ENCODE results near the gene TRIM69.
"Not testable (repeated sequence)": the region's sequence is repeated elsewhere in the genome, so short reads cannot be mapped to it uniquely, and the experiment has no call there.

Gene TRIM69

DNA sequence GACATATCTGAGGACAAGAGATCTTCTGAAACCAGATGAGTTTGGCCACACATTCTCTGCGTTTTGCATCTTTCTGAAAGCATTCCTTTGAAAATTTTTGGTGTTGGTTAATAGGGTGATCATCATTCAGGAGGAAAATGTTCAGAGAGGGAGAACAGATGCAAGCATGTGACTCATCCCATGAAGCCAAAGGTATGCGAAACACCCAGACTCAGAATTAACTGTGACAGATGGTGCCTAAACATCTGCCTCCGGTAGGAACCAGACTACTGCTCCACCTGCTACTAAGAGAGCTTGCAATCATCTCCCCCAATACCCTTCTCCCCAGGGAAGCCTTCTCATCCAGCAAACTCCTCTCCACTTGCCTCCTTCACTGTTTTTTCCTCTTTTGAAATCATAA is 46.2 kb downstream of the TRIM69 start:
- no peaks in the 10 kb centered on the region for H4K20me1 ChIP-seq (ENCODE audit: insufficient read depth, low read length)
- no peak overlapping the region for H3K9ac ChIP-seq (ENCODE audit: low read length)
- H3K79me2 ChIP-seq (ENCODE audit: insufficient read depth, low read length), result no peaks in the 10 kb centered on the region
- H3K9me2 ChIP-seq (ENCODE audit: low read depth, low read length), result no peaks in the 10 kb centered on the region
- H3K27me3 ChIP-seq (ENCODE audit: insufficient read depth, low read length), result no peaks in the 10 kb centered on the region
- H3F3A ChIP-seq (ENCODE audit: insufficient read depth, low read length), result no peaks in the 10 kb centered on the region
- no peak overlapping the region for H3K27ac ChIP-seq (ENCODE audit: low read depth, low read length, poor library complexity, severe bottlenecking)
- TF ChIP-seq, protein P1, sequence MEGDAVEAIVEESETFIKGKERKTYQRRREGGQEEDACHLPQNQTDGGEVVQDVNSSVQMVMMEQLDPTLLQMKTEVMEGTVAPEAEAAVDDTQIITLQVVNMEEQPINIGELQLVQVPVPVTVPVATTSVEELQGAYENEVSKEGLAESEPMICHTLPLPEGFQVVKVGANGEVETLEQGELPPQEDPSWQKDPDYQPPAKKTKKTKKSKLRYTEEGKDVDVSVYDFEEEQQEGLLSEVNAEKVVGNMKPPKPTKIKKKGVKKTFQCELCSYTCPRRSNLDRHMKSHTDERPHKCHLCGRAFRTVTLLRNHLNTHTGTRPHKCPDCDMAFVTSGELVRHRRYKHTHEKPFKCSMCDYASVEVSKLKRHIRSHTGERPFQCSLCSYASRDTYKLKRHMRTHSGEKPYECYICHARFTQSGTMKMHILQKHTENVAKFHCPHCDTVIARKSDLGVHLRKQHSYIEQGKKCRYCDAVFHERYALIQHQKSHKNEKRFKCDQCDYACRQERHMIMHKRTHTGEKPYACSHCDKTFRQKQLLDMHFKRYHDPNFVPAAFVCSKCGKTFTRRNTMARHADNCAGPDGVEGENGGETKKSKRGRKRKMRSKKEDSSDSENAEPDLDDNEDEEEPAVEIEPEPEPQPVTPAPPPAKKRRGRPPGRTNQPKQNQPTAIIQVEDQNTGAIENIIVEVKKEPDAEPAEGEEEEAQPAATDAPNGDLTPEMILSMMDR (IDR thresholded peaks at IDR 0.05; ENCODE audit: low read length), result no peak
- TF ChIP-seq EZH2 (IDR thresholded peaks at IDR 0.05; ENCODE audit: borderline replicate concordance, low read length), result no peak
- no peak overlapping the region for H2AFZ ChIP-seq (ENCODE audit: low read length)
- peaks cover 8% of the 10 kb centered on the region for H3K4me1 ChIP-seq (ENCODE audit: insufficient read depth, low read length, severe bottlenecking)
- no peaks in the 10 kb centered on the region for H3K9me3 ChIP-seq (ENCODE audit: low read length)
- no peaks in the 10 kb centered on the region for H3K36me3 ChIP-seq (ENCODE audit: insufficient read depth, low read length)
- H3K4me3 ChIP-seq (ENCODE audit: low read depth, low read length, poor library complexity, severe bottlenecking), result no peak overlapping the region
- H3K4me2 ChIP-seq (ENCODE audit: low read length), result no peak overlapping the region

DNA sequence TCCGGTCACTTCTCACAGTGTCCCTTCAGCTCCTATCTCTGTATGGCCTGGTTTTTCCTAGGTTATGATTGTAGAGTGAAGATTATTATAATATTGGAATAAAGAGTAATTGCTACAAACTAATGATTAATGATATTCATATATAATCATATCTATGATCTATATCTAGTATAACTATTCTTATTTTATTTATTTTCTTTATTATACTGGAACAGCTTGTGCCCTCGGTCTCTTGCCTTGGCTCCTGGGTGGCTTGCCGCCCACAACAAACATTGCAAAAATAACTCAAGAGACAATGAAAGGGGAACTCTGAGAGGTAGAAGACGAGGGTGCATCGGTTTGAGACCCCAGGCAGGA is 48.6 kb downstream of the TRIM69 start:
- not testable (repeated sequence) for H3K9ac ChIP-seq (ENCODE audit: low read length)
- Histone ChIP-seq H3K4me3 (ENCODE audit: low read depth, low read length, poor library complexity, severe bottlenecking) (peak overlapping the region; percentile 84), H3K4me2 (ENCODE audit: low read length) (0 out of 2 replicates have a peak overlapping the region, but pooled peaks have one; percentile 79)

DNA sequence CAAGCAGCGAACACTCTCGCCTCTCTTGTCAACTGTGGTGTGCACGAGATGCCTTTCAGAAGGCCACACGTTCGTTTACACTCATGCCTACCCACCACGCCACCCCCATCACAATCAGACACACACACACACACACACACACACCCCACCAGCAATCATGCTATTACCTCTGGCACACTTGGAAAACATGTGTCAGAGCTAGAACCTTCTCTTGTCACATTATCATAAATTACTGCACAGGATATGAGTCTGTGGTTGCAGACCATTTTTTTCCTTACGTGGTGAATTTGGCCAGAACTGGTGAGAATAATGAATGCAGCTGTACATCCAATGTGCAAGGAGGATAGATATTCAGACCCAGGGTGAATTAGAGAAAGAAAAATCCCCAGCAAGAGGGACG is 52.4 kb downstream of the TRIM69 start:
- no peaks in the 10 kb centered on the region for H3K9me2 ChIP-seq (ENCODE audit: low read depth, low read length)
- H3K9ac ChIP-seq (ENCODE audit: low read length), result no peak overlapping the region
- H3K4me2 ChIP-seq (ENCODE audit: low read length), result no peak overlapping the region
- no peak for TF ChIP-seq EZH2 (IDR thresholded peaks at IDR 0.05; ENCODE audit: borderline replicate concordance, low read length)
- TF ChIP-seq, protein P1 (IDR thresholded peaks at IDR 0.05; ENCODE audit: low read length), result no peak
- no peaks in the 10 kb centered on the region for H3F3A ChIP-seq (ENCODE audit: insufficient read depth, low read length)
- H3K9me3 ChIP-seq (ENCODE audit: low read length), result no peaks in the 10 kb centered on the region
- H3K4me3 ChIP-seq (ENCODE audit: low read depth, low read length, poor library complexity, severe bottlenecking), result no peak overlapping the region
- peaks cover 7% of the 10 kb centered on the region for H3K4me1 ChIP-seq (ENCODE audit: insufficient read depth, low read length, severe bottlenecking)
- no peak overlapping the region for H3K27ac ChIP-seq (ENCODE audit: low read depth, low read length, poor library complexity, severe bottlenecking)
- H4K20me1 ChIP-seq (ENCODE audit: insufficient read depth, low read length), result no peaks in the 10 kb centered on the region
- H2AFZ ChIP-seq (ENCODE audit: low read length), result no peak overlapping the region
- H3K36me3 ChIP-seq (ENCODE audit: insufficient read depth, low read length), result no peaks in the 10 kb centered on the region
- H3K27me3 ChIP-seq (ENCODE audit: insufficient read depth, low read length), result no peaks in the 10 kb centered on the region; the same call in 1 of the 2 replicates
- H3K79me2 ChIP-seq (ENCODE audit: insufficient read depth, low read length), result no peaks in the 10 kb centered on the region

More for the DNA sequence above, 48.6 kb downstream of the TRIM69 start:
- H2AFZ ChIP-seq (ENCODE audit: low read length); H3K36me3 ChIP-seq (ENCODE audit: insufficient read depth, low read length); H3K79me2 ChIP-seq (ENCODE audit: insufficient read depth, low read length); H3F3A ChIP-seq (ENCODE audit: insufficient read depth, low read length); H3K4me1 ChIP-seq (ENCODE audit: insufficient read depth, low read length, severe bottlenecking); H3K27me3 ChIP-seq (ENCODE audit: insufficient read depth, low read length); H3K9me2 ChIP-seq (ENCODE audit: low read depth, low read length); H3K27ac ChIP-seq (ENCODE audit: low read depth, low read length, poor library complexity, severe bottlenecking); H3K9me3 ChIP-seq (ENCODE audit: low read length); H4K20me1 ChIP-seq (ENCODE audit: insufficient read depth, low read length): not testable (repeated sequence)

DNA sequence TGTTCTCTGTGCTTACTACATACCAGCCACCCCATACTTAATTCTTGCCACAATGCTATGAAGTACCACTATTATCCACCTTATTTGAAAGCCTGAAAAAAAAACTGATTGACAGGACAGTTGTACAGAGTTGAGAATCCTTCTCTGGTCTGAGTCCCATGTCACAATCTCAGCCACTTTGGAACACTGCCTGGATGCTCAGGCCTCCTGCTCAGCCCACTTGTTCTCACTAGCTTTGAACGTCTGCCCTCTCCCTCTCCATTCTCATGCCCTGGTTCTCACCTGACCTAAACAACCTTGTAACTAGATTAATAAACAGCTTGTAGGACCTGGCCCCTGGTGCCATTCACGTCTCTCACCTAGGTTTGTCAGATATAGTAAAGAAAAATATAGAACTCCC is 53.9 kb downstream of the TRIM69 start:
- H3K9ac ChIP-seq (ENCODE audit: low read length), result no peak overlapping the region
- no peaks in the 10 kb centered on the region for H3K9me2 ChIP-seq (ENCODE audit: low read depth, low read length)
- H3K79me2 ChIP-seq (ENCODE audit: insufficient read depth, low read length), result no peaks in the 10 kb centered on the region
- H2AFZ ChIP-seq (ENCODE audit: low read length), result no peak overlapping the region
- no peaks in the 10 kb centered on the region for H3K4me1 ChIP-seq (ENCODE audit: insufficient read depth, low read length, severe bottlenecking)
- H3K27ac ChIP-seq (ENCODE audit: low read depth, low read length, poor library complexity, severe bottlenecking), result no peak overlapping the region
- TF ChIP-seq, protein P1 (IDR thresholded peaks at IDR 0.05; ENCODE audit: low read length), result no peak
- no peak for TF ChIP-seq EZH2 (IDR thresholded peaks at IDR 0.05; ENCODE audit: borderline replicate concordance, low read length)
- no peaks in the 10 kb centered on the region for H3K9me3 ChIP-seq (ENCODE audit: low read length)
- H3K27me3 ChIP-seq (ENCODE audit: insufficient read depth, low read length), result no peaks in the 10 kb centered on the region; the same call in 1 of the 2 replicates
- no peaks in the 10 kb centered on the region for H4K20me1 ChIP-seq (ENCODE audit: insufficient read depth, low read length)
- H3K4me3 ChIP-seq (ENCODE audit: low read depth, low read length, poor library complexity, severe bottlenecking), result no peak overlapping the region
- no peak overlapping the region for H3K4me2 ChIP-seq (ENCODE audit: low read length)
- H3K36me3 ChIP-seq (ENCODE audit: insufficient read depth, low read length), result no peaks in the 10 kb centered on the region
- H3F3A ChIP-seq (ENCODE audit: insufficient read depth, low read length), result no peaks in the 10 kb centered on the region

Measured in OCI-LY1 (cell line).